HG03103 (cell line): ENCODE measurements around the gene TTC9C.
"Not testable (repeated sequence)": the region's sequence is repeated elsewhere in the genome, so short reads cannot be mapped to it uniquely, and the experiment has no call there.

Experiments used
- ATAC-seq: cut with Tn5 transposase; IDR thresholded peaks from one replicate; pipeline ENCODE4 v1.9.1; 2021; ENCODE audit warnings: low read depth; ENCODE audit not compliant: unreplicated experiment

TTC9C gene

DNA sequence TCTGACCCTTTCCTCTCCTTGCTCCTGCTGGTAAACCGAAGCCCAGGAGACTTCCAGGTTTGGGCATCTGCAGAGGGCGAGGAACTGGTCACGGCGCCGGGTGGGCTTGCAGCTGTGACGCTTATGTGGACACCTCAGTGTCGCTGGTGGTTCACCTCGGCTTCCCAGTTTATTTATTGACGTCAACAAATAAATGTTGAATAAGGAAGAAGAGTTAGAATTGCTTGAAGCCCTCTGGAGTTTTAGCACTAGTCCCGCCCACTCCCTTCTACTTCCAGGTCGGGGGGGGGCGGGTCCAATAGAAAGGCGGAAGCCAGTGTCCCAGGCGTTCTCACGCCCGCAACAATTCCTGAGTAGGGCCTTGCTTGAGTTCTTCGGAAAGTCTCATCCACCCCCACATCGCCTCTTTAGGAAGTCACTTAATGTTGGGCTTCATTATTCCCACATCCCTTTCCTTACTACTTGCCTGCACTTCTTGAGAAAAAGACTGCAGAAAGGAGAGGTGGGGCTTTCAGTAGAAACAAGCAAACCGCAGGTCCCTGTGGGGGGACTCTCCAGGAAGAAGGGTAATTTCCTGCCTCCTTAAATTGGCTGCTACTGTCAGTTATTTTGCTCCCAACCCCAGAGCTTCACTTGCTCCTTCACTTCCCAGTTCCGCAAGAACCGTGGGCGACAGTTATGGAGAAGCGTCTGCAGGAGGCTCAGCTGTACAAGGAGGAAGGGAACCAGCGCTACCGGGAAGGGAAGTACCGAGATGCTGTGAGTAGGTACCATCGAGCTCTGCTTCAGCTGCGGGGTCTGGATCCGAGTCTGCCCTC lies at the start of gene TTC9C:
Gene TTC9C (plus strand): TSS at position 316 of the 818 bp plus-strand sequence. CDS start 363 bp downstream, at position 679.
- peak; percentile 23 for ATAC-seq

GRCh38 chr11:62678770-62679696 lies 49.3 kb upstream of the TTC9C start, which contains the start of gene UBXN1:
UBXN1 (minus strand) TSS chr11:62679073; CDS start chr11:62678923, 150 bp downstream.
- ATAC-seq, result no peak

DNA sequence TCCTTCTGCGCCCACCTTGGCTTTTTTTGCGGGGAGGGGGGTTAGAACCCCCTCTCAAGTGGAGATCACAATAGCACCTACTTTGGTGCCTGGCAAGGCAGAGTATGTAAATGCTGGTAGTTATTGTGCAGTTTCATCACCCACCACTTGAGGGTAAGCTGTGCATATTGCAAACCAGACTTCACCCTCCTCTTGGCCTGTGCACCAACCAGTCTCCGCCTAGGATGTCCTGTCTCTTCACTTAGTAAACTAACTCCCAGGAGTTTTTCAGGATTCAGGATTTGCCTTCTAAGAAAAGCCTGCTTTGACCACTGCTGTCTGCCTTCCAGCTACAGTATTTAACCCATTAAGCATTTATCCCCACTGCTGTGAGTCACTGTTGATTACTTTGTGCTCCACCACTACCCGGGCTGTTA lies 47.5 kb upstream of the TTC9C start:
- no peak for ATAC-seq

- no peak for ATAC-seq
Observed at GRCh38 chr11:62682518-62682917, 45.8 kb upstream of the TTC9C start.

GRCh38 chr11:62687508-62688396 lies 40.5 kb upstream of the TTC9C start:
- no peak for ATAC-seq

DNA sequence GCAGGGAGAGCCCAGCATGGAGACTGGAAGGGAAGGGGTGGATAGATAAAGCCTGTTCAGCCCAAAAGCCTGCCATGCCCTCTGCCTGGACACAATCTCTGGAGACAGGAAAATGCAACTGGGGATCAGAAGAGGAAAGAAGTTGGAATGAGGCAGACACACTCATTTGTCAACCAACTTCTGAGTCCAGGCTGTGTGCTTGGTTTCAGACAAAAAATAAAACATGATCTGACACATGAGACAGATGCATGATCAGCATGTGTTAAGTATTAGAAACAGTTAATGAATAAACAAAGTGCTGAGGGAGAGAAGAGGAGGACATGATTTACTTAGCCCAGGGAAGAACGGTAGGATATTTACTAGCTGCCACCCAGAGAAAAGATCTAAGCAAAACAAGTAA lies 39.8 kb upstream of the TTC9C start:
- no peak for ATAC-seq

DNA sequence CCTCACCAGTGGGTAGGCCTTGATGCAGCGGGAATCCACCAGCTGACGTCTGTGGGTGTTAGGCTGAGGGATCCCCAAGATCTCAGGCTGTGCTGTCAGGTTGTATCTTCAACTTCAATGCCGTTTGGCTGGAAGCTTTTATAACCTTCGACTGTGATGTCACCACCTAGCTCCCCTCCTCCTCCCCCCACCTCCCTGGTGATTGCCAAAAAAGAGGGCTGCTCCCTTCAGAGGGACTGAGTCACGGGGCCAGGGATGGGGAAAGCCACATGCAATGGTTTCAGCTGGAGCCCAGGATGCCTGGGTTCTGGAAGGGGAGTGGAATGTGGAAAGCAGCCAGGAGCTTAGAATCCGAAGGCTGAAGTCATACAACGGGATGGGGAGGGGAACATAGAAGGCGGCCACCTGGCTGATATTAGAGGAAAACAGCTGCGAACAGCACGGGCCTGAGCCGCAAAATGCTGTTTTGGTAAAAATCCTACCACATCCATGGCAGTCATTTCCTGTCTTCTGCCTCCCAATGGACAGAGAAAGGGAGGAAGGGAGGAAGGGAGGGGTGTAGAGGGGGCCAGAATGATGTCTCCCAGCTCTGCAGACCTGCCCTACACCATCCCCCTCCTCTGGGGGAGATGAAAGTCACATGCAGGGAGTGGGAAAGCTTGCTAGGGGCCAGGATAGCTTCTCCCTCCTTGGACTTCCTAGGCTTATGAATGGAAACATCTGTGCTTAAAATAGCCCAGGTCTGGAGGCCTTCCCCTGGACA lies 38.7 kb upstream of the TTC9C start, which contains the start of gene LRRN4CL:
Gene LRRN4CL (minus strand): TSS at position 110 of the 763 bp plus-strand sequence. CDS start 1,022 bp downstream, outside the sequence.
- no peak for ATAC-seq

DNA sequence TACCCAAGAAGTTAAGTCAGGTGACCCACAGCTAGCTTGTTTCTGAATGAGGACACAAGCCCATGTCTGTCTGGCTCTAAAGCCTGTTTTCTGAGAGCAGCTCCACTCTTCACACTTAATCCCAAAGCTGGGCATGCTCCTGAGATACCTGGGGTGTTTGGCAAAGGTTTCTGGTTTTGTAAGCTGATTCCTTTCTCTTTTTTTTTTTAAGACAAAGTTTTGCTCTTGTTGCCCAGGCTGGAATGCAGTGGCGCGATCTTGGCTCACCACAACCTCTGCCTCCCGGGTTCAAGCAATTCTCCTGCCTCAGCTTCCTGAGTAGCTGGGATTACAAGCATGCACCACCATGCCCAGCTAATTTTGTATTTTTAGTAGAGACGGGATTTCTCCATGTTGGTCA lies 34.7 kb upstream of the TTC9C start:
- not testable (repeated sequence) for ATAC-seq

DNA sequence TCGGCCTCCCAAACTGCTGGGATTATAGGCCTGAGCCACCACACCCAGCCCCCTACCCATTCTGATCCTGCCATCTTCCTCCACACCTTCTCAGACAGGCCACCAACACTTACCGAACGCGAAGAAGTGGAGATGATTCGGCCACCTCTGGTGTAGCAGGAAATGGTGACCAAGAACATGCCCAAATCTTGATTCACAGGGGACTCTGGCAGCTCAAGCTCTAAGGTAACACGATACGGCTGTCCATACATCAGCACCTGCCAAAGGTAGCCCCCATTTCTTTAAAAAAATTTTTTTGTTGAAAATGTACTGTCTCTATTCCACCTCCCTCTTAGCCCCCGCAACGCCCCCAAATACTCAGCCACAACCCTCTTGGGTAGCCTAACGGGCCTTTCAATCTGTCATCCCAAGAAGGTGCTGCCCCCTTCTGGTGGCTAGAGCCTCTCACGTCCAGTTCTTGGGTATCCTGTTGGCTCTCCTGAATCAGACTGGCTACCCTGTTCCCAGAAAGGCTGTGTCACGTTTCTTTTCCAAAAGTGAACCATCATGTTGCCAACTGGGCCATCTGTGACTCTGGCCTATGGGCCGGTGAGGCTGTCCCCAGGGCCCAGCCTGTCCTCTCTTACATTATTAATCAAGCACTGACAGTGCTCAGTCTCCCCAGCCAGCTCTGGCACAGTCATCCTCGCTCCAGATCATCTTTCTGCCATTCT lies 33.7 kb upstream of the TTC9C start:
- ATAC-seq, result no peak

- ATAC-seq, result no peak
Observed at GRCh38 chr11:62702246-62702645, 26.0 kb upstream of the TTC9C start.

GRCh38 chr11:62703921-62704320 lies 24.4 kb upstream of the TTC9C start:
- ATAC-seq, result not testable (repeated sequence)

DNA sequence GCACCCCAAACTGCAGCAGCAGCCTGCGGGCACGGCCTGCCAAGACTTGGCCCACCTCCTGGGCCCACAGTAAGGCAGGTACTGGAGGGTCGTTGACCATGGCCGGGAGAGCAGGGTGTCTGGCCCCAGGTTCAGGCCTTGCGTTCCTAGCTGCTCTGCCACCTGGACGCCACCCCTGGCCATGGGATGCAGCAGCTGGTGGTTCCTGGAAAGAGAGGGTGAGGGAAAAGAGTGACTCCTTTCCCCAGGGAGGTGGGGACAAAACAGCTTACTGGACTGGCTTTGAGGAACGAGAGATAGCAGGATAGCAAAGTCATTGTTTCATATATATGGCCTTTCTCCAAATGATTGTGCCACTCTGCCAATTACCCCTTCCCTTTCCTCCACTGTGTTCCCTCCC lies 22.9 kb upstream of the TTC9C start:
- ATAC-seq, result no peak

- peak; percentile 56 for ATAC-seq
Observed at GRCh38 chr11:62705880-62706849, 22.1 kb upstream of the TTC9C start.

GRCh38 chr11:62706850-62707247 lies 21.4 kb upstream of the TTC9C start:
- ATAC-seq, result no peak

DNA sequence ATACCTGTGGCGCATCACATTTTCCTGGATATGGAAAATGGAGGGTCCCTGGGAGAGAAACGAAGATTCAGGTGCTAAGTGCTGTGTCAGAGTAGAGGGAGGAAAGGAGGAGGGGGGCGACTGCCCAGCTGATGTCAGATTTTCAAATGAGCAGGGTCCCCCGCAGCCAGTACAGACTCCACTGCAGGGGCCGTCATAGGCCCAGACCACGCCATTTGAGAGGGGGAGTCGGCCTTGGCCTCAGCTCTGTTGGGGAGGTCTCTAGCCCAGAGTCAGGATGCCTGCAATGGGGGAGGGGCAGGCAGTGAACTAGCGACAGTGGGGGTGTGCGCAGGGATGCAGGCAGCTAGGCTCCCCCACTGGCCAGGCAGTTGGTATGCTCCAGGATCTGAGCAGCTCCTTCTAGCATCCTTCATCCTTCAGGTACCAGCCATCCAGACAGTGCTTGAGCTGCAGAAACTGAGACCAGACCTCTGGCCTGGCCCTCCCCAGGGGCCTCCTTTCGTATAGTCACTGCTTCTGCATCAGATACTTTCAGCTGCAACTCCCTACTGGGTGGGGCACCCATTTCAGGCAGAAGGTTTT lies 20.9 kb upstream of the TTC9C start, which contains the start of the genes BSCL2 and GNG3:
Gene BSCL2 (minus strand): TSS at position 148 of the 585 bp plus-strand sequence. CDS start 229 bp downstream, outside the sequence.
Gene GNG3 (plus strand): TSS at position 400 of the 585 bp plus-strand sequence. CDS start 620 bp downstream, outside the sequence.
- no peak for ATAC-seq

DNA sequence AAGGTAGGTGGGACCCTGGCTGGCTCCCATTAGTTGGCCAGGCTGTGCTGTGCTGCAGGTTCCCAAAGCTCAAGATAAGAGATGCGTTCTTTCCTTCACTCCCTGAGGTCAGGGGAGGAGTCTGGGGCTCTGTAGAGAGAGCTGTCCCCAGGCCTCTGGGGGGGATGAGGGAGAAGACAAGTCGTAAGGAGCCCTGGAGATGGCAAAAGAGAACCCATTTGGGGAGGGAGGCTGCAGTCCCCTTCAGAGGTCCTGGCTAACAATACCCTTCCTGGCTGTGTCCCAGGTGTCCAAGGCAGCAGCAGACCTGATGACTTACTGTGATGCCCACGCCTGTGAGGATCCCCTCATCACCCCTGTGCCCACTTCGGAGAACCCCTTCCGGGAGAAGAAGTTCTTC lies 19.9 kb upstream of the TTC9C start:
- no peak for ATAC-seq

- no peak for ATAC-seq
Observed at GRCh38 chr11:62708793-62709192, 19.5 kb upstream of the TTC9C start.
